NCI-H2081 treated with DMSO at 0.1 percent for 48 hours (cell line): ENCODE measurements around the gene FBXL15.
"Not testable (repeated sequence)": the region's sequence is repeated elsewhere in the genome, so short reads cannot be mapped to it uniquely, and the experiment has no call there.

Experiments used
- DNase-seq: peaks from one replicate; lab custom pipeline; 2025; lab: John Stamatoyannopoulos, UW

FBXL15 gene

DNA sequence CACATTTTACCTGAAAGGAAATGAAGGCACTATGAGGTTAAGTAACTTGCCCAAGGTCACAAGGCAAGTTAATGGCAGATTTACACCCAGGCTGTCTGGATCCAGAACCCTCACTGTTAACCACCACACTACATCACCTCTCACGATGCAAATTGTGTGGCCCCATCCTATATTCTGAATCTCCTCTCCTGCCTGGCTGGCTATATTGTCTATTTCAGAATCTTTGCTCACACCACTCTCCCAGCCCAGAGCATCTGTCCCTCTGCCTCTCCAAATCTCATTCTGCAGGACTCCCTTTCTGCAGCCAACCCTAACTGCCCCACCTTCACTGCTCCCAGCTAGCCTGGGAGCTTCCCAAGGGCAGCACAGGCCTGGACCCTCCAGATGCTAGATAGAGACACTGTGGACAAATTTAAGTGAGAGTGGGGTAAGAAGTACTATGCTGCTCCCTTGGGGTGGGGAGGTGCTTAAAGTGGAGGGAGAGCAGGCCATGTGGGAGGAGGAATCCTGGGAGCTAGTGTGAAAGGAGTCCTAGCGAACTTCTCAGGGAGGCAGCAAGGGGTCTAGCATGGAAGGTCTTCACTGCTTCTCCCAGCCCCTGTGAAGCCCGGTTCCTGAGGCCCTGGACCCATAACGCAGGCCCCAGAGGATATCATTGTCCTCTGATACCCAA is 11.0 kb downstream of the FBXL15 start:
- DNase-seq, result no peak

DNA sequence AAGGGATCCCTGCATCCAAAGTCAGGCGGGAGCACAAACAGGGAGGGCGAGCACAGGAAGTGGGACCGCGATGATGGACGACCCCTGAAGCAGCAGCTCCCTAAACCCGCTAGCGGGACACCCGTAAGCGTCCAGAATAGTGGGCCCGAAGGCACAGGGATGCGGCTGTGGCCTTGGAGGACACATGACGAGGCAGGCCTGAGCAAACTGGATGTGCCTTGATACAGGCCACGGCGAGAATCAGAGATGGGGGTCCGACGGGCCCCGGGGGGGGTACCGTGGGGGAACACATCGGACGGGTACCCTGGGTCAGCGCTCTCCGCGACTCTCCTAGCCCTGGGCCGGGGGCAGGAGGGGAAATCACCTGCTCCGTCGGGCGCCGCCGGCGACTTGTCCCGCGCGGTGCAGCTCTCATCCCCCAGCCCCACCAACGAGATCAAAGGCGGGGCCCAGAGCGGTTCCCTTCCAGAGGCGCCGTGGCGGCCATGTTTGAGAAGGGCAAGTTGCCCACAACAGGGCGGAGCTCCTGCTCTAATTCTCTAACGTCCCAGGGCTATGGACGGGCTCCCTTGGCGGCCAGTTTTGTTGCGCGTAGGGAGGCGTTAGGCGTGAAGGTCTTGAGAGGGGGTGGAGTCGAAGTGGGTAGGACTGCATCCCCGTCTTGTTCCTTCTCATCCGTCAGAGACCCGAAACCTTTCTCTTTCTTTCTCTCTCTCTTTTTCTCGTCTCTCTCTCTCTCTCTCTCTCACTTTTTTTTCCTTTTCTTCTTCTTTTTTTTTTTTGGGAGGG is 11.7 kb downstream of the FBXL15 start, which contains the start of gene CUEDC2:
Gene CUEDC2, minus strand, starts transcription at position 413 of the 789 bp plus-strand sequence. CDS start 7,386 bp downstream, outside the sequence.
- peak; percentile 57 for DNase-seq

DNA sequence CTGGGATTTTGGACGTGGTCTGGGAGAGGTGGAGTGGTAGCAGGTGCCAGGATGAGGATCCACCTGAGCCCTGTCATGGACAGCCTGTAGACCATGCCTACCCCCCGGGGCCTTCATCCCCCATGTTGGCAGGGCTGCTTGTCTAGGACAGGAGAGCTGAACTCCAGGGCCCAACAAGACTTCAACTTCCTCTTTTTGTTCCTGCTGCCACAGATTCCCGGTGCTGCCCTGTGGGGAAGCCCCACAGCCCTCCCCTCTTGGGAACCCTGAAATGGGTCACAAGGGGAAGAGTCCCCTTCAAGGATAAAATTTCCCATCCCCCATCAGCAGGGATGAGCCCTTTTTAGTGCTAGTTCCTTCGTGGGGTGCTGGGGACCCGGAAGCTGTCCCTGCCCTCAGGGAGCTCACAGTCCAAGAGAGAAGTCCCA is 13.0 kb downstream of the FBXL15 start:
- DNase-seq, result no peak

DNA sequence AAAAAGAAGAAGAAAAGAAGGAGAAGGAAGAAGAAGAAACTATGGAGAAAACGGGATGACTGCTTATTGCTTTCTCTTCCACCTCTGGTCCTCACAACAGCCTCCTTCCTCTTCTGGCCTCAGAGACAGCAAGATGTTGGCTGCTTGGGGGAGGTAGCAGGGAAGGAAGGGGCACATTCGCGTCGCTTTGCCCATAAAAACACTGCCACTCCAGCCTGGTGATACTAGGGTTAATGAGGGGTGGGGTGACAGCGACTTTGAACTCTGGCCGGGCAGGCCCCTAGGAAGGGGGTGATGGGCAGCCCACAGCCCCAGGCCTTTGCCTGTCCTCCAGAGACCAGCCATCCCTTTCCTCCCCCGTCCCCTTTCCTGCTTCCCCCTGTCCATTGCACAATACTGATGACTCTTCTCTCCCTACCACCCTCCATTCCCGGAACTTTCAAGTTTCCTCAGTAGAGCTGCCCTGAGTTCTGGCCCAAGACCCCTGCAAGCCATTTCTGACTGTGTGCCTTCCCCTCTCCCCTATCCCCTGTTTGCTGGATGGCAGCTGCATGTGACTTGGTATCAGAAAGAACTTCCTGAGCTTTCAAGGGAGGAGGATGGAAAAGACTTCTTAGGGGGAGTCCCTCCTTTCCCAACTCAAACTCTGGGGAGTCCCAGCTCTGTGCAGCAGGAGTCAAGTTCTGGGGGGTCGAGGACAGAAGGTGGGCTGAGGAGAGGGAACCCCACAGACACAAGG is 13.9 kb downstream of the FBXL15 start:
- no peak for DNase-seq

DNA sequence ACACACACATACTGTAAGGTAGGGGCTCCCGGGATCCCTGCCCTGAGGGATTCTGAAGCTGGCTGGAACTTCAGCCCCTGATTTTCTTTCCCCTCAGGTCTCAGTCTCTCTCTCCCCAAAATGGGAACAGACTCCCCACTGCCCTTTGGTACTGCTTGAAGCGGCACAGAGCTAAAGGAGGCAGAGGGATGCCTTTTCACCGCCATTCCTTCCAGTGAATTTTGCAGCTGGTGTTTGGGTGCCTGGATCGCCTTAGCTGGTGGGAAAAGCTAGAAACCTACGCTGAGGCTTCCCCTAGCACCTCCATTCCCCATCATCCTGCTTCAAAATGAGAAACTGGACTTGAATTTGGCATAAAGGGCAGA is 14.5 kb downstream of the FBXL15 start:
- DNase-seq, result no peak

DNA sequence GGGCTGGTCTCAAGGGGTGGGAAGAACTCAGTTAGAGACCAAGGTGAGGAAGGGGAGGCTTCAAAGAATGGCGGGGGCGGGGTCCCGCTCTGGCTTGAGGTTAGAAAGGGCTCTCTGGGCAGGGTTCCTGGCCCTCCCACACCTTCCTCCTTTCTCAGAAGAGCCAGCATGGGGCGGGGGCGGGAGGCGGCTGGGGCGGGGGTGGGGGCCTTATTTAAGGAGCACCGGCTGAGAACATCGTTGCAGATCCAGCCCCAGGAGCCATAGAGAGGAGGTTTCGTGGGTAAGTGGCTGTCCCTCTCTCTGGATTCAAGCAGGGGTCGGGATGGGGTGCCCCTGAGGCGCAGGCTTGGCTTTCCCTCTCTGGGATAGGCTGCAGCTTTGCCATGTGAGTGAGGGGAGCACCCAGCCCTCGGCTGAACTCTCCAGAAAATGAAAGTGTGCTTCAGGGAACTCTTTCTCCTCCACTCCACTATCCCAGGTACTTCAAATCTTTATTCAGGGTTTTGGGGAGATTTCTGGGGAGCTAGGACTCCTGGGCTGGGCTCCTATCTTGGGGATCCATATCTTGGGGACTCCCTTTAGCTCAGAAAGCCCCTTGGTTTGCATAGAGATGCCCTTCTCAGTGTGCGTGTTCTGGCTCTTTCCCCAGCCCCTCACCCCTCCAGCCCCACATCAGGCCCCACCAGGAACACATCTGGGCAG is 15.0 kb downstream of the FBXL15 start:
- DNase-seq, result no peak

DNA sequence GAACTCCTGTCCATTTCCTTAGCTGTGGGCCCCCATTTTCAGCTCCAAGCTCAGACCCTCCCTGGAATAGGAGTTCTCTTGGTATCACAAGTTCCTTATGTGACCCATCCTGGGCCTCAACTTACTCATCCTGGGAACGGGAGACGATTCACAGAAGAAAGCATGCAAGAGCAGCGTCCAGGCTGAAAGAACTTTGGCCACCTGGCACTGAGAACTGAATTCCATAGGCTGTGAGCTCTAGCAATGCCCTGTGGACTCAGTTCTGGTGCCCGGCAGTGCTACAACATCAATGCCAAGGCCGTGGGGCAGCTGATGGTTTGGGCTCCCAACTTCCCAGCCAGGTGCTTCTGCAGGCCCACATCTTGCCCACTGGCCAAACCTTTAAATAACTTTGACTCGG is 15.7 kb downstream of the FBXL15 start:
- DNase-seq, result no peak

DNA sequence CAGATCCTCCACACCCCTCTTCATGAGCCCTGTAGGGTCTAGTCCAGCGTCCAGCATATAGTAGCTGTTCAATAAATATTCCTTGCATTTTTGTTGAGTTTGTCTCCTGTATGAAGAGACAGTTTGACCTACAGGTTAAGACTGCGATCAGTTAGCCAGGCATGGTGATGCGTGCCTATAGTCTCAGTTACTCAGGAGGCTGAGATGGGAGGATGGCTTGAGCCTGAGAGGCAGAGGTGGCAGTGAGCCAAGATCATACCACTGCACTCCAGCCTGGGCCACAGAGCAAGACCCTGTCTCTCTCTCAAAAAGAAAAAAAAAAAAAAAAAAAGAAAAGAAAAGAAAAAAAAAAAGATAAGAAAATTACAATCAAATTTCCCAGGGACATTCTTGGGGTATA is 16.9 kb downstream of the FBXL15 start:
- no peak for DNase-seq

DNA sequence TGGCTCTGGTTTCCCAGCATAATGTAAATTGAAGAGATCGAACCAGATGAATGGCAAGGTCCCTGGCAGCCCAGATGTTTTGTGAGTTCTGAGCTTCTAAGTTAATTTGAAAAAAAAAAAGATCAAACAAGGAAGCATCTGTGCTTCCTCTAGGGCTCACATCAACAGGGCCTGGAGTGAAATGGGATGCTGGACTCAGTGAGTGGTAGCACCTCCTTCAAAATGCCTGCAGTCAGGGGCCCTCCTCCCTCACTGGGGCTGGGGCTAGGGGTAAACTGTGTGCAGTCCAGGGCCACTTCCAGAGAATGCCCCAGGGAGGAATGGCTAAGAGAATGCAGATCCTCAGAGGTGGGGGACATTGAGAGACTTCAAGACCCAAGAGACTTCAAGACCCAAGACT is 17.7 kb downstream of the FBXL15 start:
- no peak for DNase-seq

DNA sequence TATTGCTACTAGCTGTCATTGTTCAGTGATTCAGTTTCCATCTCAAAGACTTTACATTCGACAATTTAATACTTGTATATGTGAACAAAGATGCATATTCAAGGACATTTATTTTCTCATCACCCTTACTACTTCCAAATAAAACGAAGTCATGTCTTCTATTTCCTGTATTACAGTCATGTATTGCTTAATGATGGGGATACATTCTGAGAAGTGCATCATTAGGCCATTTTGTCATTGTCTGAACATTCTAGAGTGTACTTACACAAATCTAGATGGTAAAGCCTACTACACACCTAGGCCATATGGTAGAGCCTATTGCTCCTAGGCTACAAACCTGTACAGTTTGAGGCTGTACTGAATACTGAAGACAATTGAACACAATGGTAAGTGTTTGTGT is 24.2 kb downstream of the FBXL15 start:
- no peak for DNase-seq

DNA sequence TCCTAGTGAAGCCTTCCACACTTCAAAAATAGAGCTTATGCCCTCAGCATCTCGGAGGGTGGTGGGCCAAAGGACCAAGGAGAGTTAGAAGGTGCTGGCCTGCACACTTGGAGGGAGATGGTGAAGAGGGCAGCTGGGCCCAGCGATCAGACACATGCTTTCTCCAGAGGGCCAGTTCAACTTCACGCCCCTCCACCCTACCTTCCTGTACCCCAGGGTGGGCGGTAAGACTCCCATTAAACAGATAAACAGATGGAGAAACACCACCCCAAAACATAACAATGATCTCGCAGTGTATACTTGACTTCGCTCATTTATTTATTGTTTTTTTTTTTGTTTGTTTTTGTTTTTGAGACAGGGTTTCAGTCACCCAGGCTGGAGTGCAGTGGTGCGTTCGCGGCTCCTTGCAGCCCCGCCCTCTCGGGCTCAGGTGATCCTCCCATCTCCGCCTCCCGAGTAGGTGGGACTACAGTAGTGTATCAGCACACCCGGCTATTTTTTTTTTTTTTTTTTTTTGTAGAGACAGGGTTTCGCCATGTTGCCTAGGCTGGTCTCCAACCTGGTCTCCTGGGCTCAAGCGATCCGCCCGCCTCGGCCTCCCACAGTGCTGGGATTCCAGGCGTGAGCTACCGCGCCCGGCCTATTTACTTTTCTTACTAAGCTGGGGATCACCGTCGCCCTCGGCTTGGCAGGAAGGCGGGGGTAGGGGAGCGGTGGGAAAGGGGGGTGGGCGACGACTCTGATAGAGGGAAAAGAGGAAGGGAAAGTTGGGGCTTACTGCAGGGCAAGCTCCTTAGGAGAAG is 28.9 kb downstream of the FBXL15 start:
- peak; percentile 1 for DNase-seq

DNA sequence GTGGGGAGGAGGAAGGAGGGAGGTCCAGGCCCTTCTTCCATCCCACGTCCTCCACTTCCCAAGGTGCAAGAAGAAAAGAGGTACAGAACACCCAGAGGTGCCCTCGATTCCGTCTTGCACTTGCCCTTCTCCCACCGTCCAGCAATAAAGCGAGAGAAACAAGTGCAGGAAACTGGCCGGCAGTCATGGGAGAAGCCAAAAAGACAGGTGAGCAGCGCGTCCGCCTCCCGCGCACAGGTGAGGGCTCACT is 29.4 kb downstream of the FBXL15 start:
- no peak for DNase-seq

DNA sequence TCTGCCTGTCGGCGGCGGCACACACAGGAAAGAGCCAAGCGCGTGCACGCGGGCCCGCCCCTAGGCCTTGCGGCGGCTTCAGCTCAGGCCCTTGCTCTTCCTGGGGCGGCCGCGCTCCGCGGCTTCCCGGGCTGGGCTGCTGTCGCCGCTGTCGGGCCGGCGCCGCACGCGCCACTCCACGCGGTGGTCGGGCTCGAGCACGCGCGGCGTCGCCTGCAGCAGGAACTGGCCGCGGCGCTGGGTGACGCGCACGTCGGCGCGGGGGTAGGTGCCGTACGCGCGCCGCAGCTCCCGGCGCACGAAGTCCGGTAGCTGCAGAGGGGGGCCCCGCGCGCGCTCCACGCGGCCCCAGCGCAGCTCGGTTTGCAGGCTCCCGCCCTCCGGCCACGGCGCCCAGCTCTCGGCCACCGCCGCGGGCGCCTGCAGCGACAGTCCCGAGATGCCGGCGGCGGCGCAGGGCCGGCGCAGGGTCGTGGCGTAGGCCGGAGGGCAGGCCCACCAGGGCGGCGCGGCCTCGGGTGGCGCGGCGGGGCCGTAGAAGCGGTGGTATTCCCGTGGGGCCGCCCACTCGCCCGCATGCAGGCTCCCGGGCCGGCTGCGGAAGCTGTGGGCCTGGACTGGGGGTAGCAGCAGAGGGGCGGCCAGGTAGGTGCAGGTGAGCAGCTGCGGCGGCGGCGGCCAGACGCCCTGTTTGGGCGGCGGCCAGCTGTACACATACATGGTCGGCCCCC is 29.9 kb downstream of the FBXL15 start:
- DNase-seq, result peak; percentile 56

DNA sequence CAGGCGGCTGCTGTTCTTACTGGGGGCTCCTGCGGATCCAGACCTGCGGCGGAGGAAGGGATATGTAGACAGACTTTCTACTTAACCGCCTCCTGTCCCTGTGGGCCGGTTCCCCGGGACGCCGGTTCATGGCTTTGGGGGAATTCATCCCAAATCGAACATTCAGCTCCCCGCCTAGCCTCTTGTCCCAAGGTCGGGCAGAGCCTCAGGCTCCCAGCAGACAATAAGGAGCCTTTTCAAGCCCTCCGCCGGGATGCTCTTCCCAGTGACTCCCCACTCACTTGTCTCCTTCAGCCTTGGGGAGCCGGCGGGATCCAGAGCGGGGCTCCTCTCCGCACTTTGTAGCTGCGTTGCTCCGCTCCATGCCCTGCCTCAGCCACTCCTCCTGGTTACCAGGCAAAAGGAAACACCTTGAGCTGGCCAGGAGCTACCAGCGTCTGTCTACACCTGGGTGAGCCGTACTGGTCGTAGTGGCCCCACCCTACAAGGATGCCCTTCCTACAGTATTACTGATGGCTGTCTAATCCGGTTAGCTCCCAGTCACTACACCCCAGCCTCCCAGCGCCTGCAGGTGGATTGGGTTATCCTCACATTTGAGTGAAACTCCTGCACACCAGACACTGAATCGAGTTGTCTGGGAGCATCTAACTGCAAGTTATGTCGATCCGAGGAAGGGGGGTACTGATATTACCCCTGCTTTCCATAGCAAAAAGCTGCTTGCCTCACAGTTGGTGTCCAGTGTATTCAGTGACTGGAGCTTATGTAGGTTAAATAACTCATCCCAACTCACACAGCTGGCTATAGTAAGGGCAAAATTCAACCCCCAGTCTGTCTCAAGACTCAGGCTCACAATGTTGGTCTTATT is 30.7 kb downstream of the FBXL15 start, which contains the start of gene C10orf95:
Gene C10orf95, minus strand, starts transcription at position 439 of the 865 bp plus-strand sequence. CDS start 450 bp downstream, outside the sequence.
- no peak for DNase-seq

DNA sequence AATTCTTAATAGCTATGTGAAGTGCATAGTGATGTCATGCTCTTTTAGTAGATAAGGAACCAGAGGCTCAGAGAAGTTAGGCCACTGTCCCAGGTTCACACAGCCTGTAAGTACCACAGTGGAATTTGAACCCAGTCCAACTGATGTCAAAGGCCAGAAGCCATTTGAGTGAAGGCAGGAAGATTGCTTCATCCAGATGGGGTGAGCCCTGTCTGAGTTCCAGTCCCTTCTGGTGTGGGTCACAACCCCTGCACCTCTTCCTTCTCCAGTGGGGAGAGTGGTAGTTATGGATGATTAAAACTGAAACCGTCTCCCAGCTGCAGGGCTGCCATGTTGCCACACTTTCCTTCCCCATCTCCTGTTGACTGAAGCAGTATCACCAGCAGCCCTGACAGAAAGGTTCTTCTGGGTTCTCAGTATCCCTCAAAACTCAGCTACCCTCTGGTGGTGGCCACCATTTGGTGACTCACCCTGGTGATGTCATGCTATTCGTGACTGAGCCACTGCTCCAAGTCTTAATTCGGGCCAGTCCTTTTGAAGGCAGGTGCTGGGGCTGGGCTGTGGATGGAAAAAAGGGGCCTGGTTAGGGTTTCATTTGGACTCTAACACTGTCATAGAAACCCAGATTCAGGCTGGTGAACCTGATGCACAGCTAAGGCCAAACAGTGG is 32.2 kb downstream of the FBXL15 start:
- DNase-seq, result no peak

DNA sequence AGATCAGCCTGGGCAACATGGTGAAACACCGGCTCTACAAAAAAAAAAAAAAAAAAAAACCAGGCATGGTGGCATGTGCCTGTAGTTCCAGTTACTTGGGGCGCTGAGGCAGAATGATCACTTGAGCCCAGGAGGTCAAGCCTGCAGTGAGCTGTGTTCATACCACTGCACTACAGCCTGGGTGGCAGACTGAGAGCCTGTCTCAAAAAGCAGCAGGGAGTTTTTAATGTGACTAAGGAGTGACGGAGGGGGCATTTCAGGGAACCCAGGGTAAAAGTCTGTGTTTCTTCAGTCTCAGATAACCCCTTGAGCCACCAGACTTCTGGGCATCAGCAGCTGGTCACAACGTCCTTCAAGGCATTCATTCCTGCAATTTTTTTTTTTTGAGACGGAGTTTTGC is 32.9 kb downstream of the FBXL15 start:
- no peak for DNase-seq

DNA sequence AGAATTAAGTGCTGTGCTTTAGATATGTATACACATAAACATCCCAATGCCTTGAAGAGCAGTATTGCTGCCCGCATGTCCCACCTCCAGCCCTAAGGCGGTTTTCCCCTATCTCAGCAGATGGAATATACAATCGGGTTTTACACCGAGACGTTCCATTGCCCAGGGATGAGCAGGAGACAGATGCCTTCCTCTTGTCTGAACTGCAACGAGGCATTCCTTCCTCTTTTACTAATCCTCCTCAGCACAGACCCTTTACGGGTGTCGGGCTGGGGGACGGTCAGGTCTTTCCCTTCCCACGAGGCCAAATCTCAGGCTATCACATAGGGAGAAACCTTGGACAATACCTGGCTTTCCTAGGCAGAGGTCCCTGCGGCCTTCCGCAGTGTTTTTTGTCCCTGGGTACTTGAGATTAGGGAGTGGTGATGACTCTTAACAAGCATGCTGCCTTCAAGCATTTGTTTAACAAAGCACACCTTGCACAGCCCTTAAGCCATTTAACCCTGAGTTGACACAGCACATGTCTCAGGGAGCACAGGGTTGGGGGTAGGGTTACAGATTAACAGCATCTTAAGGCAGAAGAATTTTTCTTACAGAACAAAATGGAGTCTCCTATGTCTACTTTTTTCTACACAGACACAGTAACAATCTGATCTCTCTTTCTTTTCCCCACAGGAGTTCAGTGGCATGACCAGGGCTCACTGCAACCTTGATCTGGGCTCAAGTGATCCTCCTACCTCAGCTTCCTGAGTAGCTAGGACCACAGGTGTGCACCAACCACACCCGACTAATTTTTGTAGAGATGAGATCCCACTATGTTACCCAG is 34.2 kb downstream of the FBXL15 start:
- not testable (repeated sequence) for DNase-seq

DNA sequence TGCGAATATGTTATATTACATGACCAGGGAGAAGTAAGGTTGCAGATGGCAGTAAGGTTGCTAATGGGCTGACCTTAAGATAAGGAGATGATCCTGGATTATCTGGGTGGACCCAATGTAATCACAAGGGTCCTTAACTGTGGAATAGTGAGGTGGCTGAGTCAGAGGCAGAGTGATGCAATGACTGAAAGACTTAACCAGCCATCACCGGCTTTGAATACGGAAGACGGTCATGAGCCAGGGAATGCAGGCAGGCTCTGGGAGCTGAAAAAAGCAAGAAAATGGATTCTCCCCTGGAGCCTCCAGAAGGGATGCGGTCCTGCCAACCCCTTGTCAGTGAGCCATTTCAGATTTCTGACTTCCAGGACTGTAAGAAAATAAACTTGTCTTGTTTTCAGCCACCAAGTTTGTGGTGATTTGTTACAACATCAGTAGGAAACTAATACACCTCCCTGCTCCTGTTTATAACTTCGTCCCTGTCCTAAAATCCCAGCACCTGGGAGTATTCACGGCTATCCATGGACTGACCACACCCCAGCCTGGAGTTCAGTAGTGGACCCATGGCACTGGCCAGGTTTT is 35.3 kb downstream of the FBXL15 start:
- no peak for DNase-seq
